Stimulated activated CD4-positive, alpha-beta T cell treated with anti-CD3 and anti-CD28 coated beads, Interleukin-4, amount 100 ng/mL, for 4 hours (primary cell): ENCODE results near the gene CYP2B6.
"Not testable (repeated sequence)": the region's sequence is repeated elsewhere in the genome, so short reads cannot be mapped to it uniquely, and the experiment has no call there.

Experiments
- DNase-seq, 2 experiments: peaks; one replicate each; pipeline ENCODE4 v3.0.0-alpha.2; 2020

The CYP2B6 gene

GRCh38 chr19:41045095-41045494 lies 54.0 kb downstream of the CYP2B6 start:
- not testable (repeated sequence) for DNase-seq

- no peak for DNase-seq
Measured at GRCh38 chr19:41050426-41050825, 59.3 kb downstream of the CYP2B6 start.

GRCh38 chr19:41052162-41052561 lies 61.1 kb downstream of the CYP2B6 start:
- DNase-seq: not testable (repeated sequence)

- DNase-seq: not testable (repeated sequence)
Measured at GRCh38 chr19:41053331-41053730, 62.2 kb downstream of the CYP2B6 start.

- no peak for DNase-seq
Measured at GRCh38 chr19:41064974-41065569, 74.0 kb downstream of the CYP2B6 start.
